MM.1S (cell line): ENCODE data around the gene CALHM2.

ENCODE experiments used
- DNase-seq: peaks from one replicate; pipeline ENCODE4 v3.0.0-alpha.2; 2015
- H2AFZ ChIP-seq: fragments of 300-600 bp; sonication (generic); 2 replicates; pipeline ENCODE4 v1.6.0; 2016; ENCODE audit warnings: antibody characterized with exemption, low read length
- H3F3A ChIP-seq: fragments of 300-600 bp; sonication (generic); 2 replicates; pipeline ENCODE4 v1.6.1; 2016; ENCODE audit warnings: mild to moderate bottlenecking, antibody characterized with exemption, low read length, moderate library complexity, mixed read lengths; ENCODE audit not compliant: insufficient read depth
- H3K27ac ChIP-seq: fragments of 300-600 bp; sonication (generic); 2 replicates; pipeline ENCODE4 v1.5.1; 2016; ENCODE audit warnings: mild to moderate bottlenecking, low read length
- H3K27me3 ChIP-seq: fragments of 300-600 bp; sonication (generic); replicated peaks from 2 replicates; pipeline ENCODE4 v1.6.0; 2016; ENCODE audit warnings: low read length; ENCODE audit not compliant: insufficient read depth
- H3K36me3 ChIP-seq: fragments of 300-600 bp; sonication (generic); replicated peaks from 2 replicates; pipeline ENCODE4 v1.6.1; 2016; ENCODE audit warnings: mild to moderate bottlenecking, low read length, mixed read lengths; ENCODE audit not compliant: insufficient read depth
- H3K4me1 ChIP-seq: fragments of 300-600 bp; sonication (generic); 2 replicates; pipeline ENCODE4 v1.6.1; 2016; ENCODE audit warnings: low read length, mixed read lengths
- H3K4me2 ChIP-seq: fragments of 300-600 bp; sonication (generic); 2 replicates; pipeline ENCODE4 v1.6.0; 2016; ENCODE audit warnings: low read depth, low read length
- H3K4me3 ChIP-seq: fragments of 300-600 bp; sonication (generic); 2 replicates; pipeline ENCODE4 v1.5.1; 2016; ENCODE audit warnings: low read length, mixed read lengths
- H3K79me2 ChIP-seq: fragments of 300-600 bp; sonication (generic); 2 replicates; pipeline ENCODE4 v1.6.1; 2016; ENCODE audit warnings: mixed run types, low read length, mixed read lengths
- H3K9ac ChIP-seq: fragments of 300-600 bp; sonication (generic); 2 replicates; pipeline ENCODE4 v1.6.1; 2016; ENCODE audit warnings: low read length, mixed read lengths
- H3K9me2 ChIP-seq: fragments of 300-600 bp; sonication (generic); replicated peaks from 2 replicates; pipeline ENCODE4 v1.6.1; 2016; ENCODE audit warnings: mild to moderate bottlenecking, low read length, mixed read lengths; ENCODE audit not compliant: insufficient read depth
- H3K9me3 ChIP-seq: fragments of 300-600 bp; sonication (generic); replicated peaks from 2 replicates; pipeline ENCODE4 v1.6.1; 2016; ENCODE audit warnings: mild to moderate bottlenecking, low read length, mixed read lengths; ENCODE audit not compliant: insufficient read depth
- H4K20me1 ChIP-seq: fragments of 300-600 bp; sonication (generic); 2 replicates; pipeline ENCODE4 v1.6.1; 2016; ENCODE audit warnings: mild to moderate bottlenecking, low read length, moderate library complexity, mixed read lengths; ENCODE audit not compliant: insufficient read depth
- CTCF ChIP-seq: fragments of 300-600 bp; sonication (generic); IDR thresholded peaks from 2 replicates; pipeline ENCODE4 v1.5.1; 2016; ENCODE audit warnings: antibody characterized with exemption, low read length, mixed read lengths
- EZH2 ChIP-seq: fragments of 300-600 bp; sonication (generic); optimal IDR thresholded peaks from 2 replicates; pipeline ENCODE3; 2017; ENCODE audit warnings: low read depth, mild to moderate bottlenecking, antibody characterized with exemption, low read length, mixed read lengths
- EZH2phosphoT487 ChIP-seq: fragments of 300-600 bp; sonication (generic); IDR thresholded peaks from 2 replicates; pipeline ENCODE4 v1.6.1; 2018; ENCODE audit warnings: antibody characterized with exemption, low read length

Gene CALHM2

GRCh38 chr10:103451091-103451813 is 918 bp downstream of the CALHM2 start:
- peak overlapping the region; percentile 56 for H2AFZ ChIP-seq
- no peaks in the 10 kb centered on the region for H3K9me3 ChIP-seq
- peak overlapping the region; percentile 66 for H3K9ac ChIP-seq
- H3F3A ChIP-seq, result peaks cover 6% of the 10 kb centered on the region
- peak overlapping the region; percentile 39; the same call in 1 of the 2 replicates for H3K27ac ChIP-seq
- no peaks in the 10 kb centered on the region for H4K20me1 ChIP-seq
- no peaks in the 10 kb centered on the region for H3K4me1 ChIP-seq
- no peaks in the 10 kb centered on the region for H3K9me2 ChIP-seq
- peaks cover 30% of the 10 kb centered on the region for H3K79me2 ChIP-seq
- TF ChIP-seq CTCF (no peak), EZH2phosphoT487 (no peak), EZH2 (no peak)
- peak overlapping the region; percentile 74 for H3K4me3 ChIP-seq
- DNase-seq, result peak; percentile 64
- H3K27me3 ChIP-seq, result no peaks in the 10 kb centered on the region
- H3K36me3 ChIP-seq, result no peaks in the 10 kb centered on the region; the same call in 1 of the 2 replicates
- H3K4me2 ChIP-seq, result peak overlapping the region; percentile 85

- TF ChIP-seq EZH2 (no peak), CTCF (no peak), EZH2phosphoT487 (no peak)
- H3K4me2 ChIP-seq, result peak overlapping the region; percentile 85
- no peak for DNase-seq
- no peaks in the 10 kb centered on the region; the same call in 1 of the 2 replicates for H3K36me3 ChIP-seq
- H3K9me2 ChIP-seq, result no peaks in the 10 kb centered on the region
- H2AFZ ChIP-seq, result no peak overlapping the region
- peaks cover 30% of the 10 kb centered on the region for H3K79me2 ChIP-seq
- H3K4me1 ChIP-seq, result no peaks in the 10 kb centered on the region
- no peaks in the 10 kb centered on the region for H3K9me3 ChIP-seq
- no peaks in the 10 kb centered on the region for H4K20me1 ChIP-seq
- peak overlapping the region; percentile 74; the same call in 1 of the 2 replicates for H3K4me3 ChIP-seq
- no peak overlapping the region; the same call in 1 of the 2 replicates for H3K9ac ChIP-seq
- no peak overlapping the region for H3K27ac ChIP-seq
- H3K27me3 ChIP-seq, result no peaks in the 10 kb centered on the region
- H3F3A ChIP-seq, result peaks cover 6% of the 10 kb centered on the region
Observed at GRCh38 chr10:103450201-103450695, 1.9 kb downstream of the CALHM2 start.

- Histone ChIP-seq H3K4me2 (no peak overlapping the region), H3K36me3 (no peaks in the 10 kb centered on the region; the same call in 1 of the 2 replicates), H3K27ac (no peak overlapping the region), H3F3A (peaks cover 6% of the 10 kb centered on the region), H3K27me3 (no peaks in the 10 kb centered on the region), H4K20me1 (no peaks in the 10 kb centered on the region), H3K9me2 (no peaks in the 10 kb centered on the region), H3K4me3 (no peak overlapping the region), H2AFZ (no peak overlapping the region), H3K9me3 (no peaks in the 10 kb centered on the region), H3K9ac (no peak overlapping the region), H3K4me1 (no peaks in the 10 kb centered on the region), H3K79me2 (peaks cover 30% of the 10 kb centered on the region)
- no peak for DNase-seq
- TF ChIP-seq EZH2 (no peak), EZH2phosphoT487 (no peak), CTCF (no peak)
Observed at GRCh38 chr10:103449208-103450144, 2.7 kb downstream of the CALHM2 start.
